ENCODE results near the gene GRM1.
"Not testable (repeated sequence)": the region's sequence is repeated elsewhere in the genome, so short reads cannot be mapped to it uniquely, and the experiment has no call there.

Gene GRM1

GRCh38 chr6:146194434-146194833, 165.6 kb downstream of the GRM1 start:
- DNase-seq, result no peak

- peak; percentile 1 for DNase-seq
Measured at GRCh38 chr6:146200176-146200575, 171.3 kb downstream of the GRM1 start.

GRCh38 chr6:146202570-146202969, 173.7 kb downstream of the GRM1 start:
- DNase-seq, result no peak

GRCh38 chr6:146209942-146210341, 181.1 kb downstream of the GRM1 start:
- DNase-seq, result no peak

GRCh38 chr6:146210406-146211083, 181.7 kb downstream of the GRM1 start:
- no peak for DNase-seq

GRCh38 chr6:146211646-146212045, 182.8 kb downstream of the GRM1 start:
- no peak for DNase-seq

- DNase-seq, result no peak
Measured at GRCh38 chr6:146212781-146213180, 183.9 kb downstream of the GRM1 start.

GRCh38 chr6:146219101-146219500, 190.2 kb downstream of the GRM1 start:
- DNase-seq, result no peak

- DNase-seq, result no peak
Measured at GRCh38 chr6:146224449-146224848, 195.6 kb downstream of the GRM1 start.

- DNase-seq, result no peak
Measured at GRCh38 chr6:146224988-146225387, 196.1 kb downstream of the GRM1 start.

- no peak for DNase-seq
Measured at GRCh38 chr6:146240322-146240721, 211.5 kb downstream of the GRM1 start.

- no peak for DNase-seq
Measured at GRCh38 chr6:146240807-146241206, 211.9 kb downstream of the GRM1 start.

GRCh38 chr6:146243646-146244045, 214.8 kb downstream of the GRM1 start:
- DNase-seq, result not testable (repeated sequence)

GRCh38 chr6:146244630-146245143, 215.8 kb downstream of the GRM1 start:
- DNase-seq, result no peak

GRCh38 chr6:146246028-146246427, 217.2 kb downstream of the GRM1 start:
- DNase-seq, result no peak

- no peak for DNase-seq
Measured at GRCh38 chr6:146253691-146254090, 224.8 kb downstream of the GRM1 start.

- no peak for DNase-seq
Measured at GRCh38 chr6:146258206-146258605, 229.3 kb downstream of the GRM1 start.

GRCh38 chr6:146260886-146261285, 232.0 kb downstream of the GRM1 start:
- no peak for DNase-seq

GRCh38 chr6:146265056-146265455, 236.2 kb downstream of the GRM1 start:
- no peak for DNase-seq

- no peak for DNase-seq
Measured at GRCh38 chr6:146267447-146267846, 238.6 kb downstream of the GRM1 start.

GRCh38 chr6:146267946-146268345, 239.1 kb downstream of the GRM1 start:
- no peak for DNase-seq

- DNase-seq, result no peak
Measured at GRCh38 chr6:146269482-146269881, 240.6 kb downstream of the GRM1 start.

GRCh38 chr6:146271163-146271562, 242.3 kb downstream of the GRM1 start:
- not testable (repeated sequence) for DNase-seq

GRCh38 chr6:146273490-146273889, 244.6 kb downstream of the GRM1 start:
- no peak for DNase-seq

- DNase-seq, result no peak
Measured at GRCh38 chr6:146277142-146277541, 248.3 kb downstream of the GRM1 start.

All from NCI-H1092 treated with DMSO at 0.1 percent for 48 hours (cell line).